Esophagus squamous epithelium (tissue), 4 donors: Measurements from ENCODE around the gene DNAH3.
"Not testable (repeated sequence)": the region's sequence is repeated elsewhere in the genome, so short reads cannot be mapped to it uniquely, and the experiment has no call there.

Experiments
- CTCF ChIP-seq, 6 experiments: fragments of 450-650 bp in 4 of 6; fragments of 200-600 bp in 2 of 6; sonication (generic) in 2 of 6; IDR thresholded peaks; one replicate each; pipeline ENCODE4 v1.5.1; 2016 to 2019; ENCODE audit warnings: antibody characterized with exemption in 6 of 6, mild to moderate bottlenecking in 4 of 6, moderate library complexity in 4 of 6
- POLR2A ChIP-seq, 4 donors: fragments of 450-650 bp; IDR thresholded peaks; one replicate each; pipeline ENCODE4 v1.6.1; 2017; ENCODE audit warnings: antibody characterized with exemption in 4 of 4, mild to moderate bottlenecking in 4 of 4, moderate library complexity in 3 of 4

GRCh38 chr16:20973201-20973600 lies 177.4 kb downstream of the DNAH3 start:
- TF ChIP-seq CTCF, POLR2A (IDR thresholded peaks at IDR 0.05): not testable (repeated sequence)
